HepG2 (cell line): ENCODE data around the gene DOP1B. TPM values are rescaled to one million over a fixed set of nuclear protein-coding genes. Genes with fewer than 3 reads are reported as not detected.

Experiments
- CREB1 ChIP-seq, 2 experiments: fragments of 450-650 bp in 1 of 2; IDR thresholded peaks; 2 replicates each; pipeline ENCODE4 v1.6.1; 2016 to 2017; ENCODE audit warnings: control low read depth in 1 of 2, mild to moderate bottlenecking in 1 of 2, missing compliant biosample characterization in 1 of 2, missing genetic modification characterization in 1 of 2
- DR1 ChIP-seq: sonication (generic); formaldehyde crosslinking; IDR thresholded peaks from 2 replicates; pipeline ENCODE4 v1.8.0; 2021; ENCODE audit warnings: mild to moderate bottlenecking, missing genetic modification reagents, inconsistent platforms
- EP300 ChIP-seq, 3 experiments: sonication (generic) in 1 of 3; formaldehyde crosslinking in 1 of 3; IDR thresholded peaks; 2 replicates each; pipeline versions ENCODE4 v1.5.1 to v1.6.1; 2011 to 2020; ENCODE audit warnings: low read depth in 2 of 3, low read length in 2 of 3, borderline replicate concordance in 1 of 3, improper control_type of control experiment in 1 of 3, mild to moderate bottlenecking in 1 of 3, missing genetic modification reagents in 1 of 3, moderate library complexity in 1 of 3
- GATAD1 ChIP-seq: IDR thresholded peaks from 2 replicates; pipeline ENCODE4 v1.6.1; 2016; ENCODE audit warnings: missing genetic modification reagents, missing compliant biosample characterization
- HNF4A ChIP-seq: sonication (generic); formaldehyde crosslinking; IDR thresholded peaks from 2 replicates; pipeline ENCODE4 v1.4.0; 2020; ENCODE audit warnings: missing genetic modification reagents
- LCORL ChIP-seq, 2 experiments: fragments of 450-650 bp in 1 of 2; sonication (generic) in 1 of 2; formaldehyde crosslinking in 1 of 2; IDR thresholded peaks; 2 replicates each; pipeline versions ENCODE4 v1.5.0 to v1.6.1; 2017 to 2020; ENCODE audit warnings: antibody characterized with exemption in 1 of 2, missing genetic modification reagents in 1 of 2
- MXD4 ChIP-seq: IDR thresholded peaks from 2 replicates; pipeline ENCODE4 v1.6.1; 2016; ENCODE audit warnings: mild to moderate bottlenecking, missing biosample characterization, missing genetic modification reagents
- RBM39 ChIP-seq: fragments of 200-400 bp; formaldehyde crosslinking; IDR thresholded peaks from one replicate; pipeline ENCODE4 v1.6.1; 2018; ENCODE audit warnings: antibody characterized with exemption, mild to moderate bottlenecking, low read depth, low read length; ENCODE audit not compliant: poor library complexity, severe bottlenecking
- RCOR2 ChIP-seq: IDR thresholded peaks from 2 replicates; pipeline ENCODE4 v1.6.1; 2016; ENCODE audit warnings: missing biosample characterization, missing genetic modification reagents
- SALL1 ChIP-seq: sonication (generic); formaldehyde crosslinking; IDR thresholded peaks from 2 replicates; pipeline ENCODE4 v1.8.0; 2022; ENCODE audit warnings: mild to moderate bottlenecking, missing genetic modification reagents
- THAP11 ChIP-seq: IDR thresholded peaks from 2 replicates; pipeline ENCODE4 v1.6.1; 2016; ENCODE audit warnings: missing biosample characterization, missing genetic modification reagents
- YY1 ChIP-seq: IDR thresholded peaks from 2 replicates; pipeline ENCODE4 v1.6.1; 2011; ENCODE audit warnings: low read length, low read depth, moderate library complexity, mild to moderate bottlenecking; ENCODE audit not compliant: insufficient read depth, insufficient replicate concordance
- ZNF138 ChIP-seq: sonication (generic); formaldehyde crosslinking; IDR thresholded peaks from 2 replicates; pipeline ENCODE4 v1.5.0; 2020; ENCODE audit warnings: mild to moderate bottlenecking, low read depth, missing genetic modification reagents
- ZNF431 ChIP-seq: sonication (generic); formaldehyde crosslinking; IDR thresholded peaks from 2 replicates; pipeline ENCODE4 v1.9.0; 2022; ENCODE audit warnings: missing genetic modification reagents, low read depth, mild to moderate bottlenecking, borderline replicate concordance
- ZNF775 ChIP-seq: sonication (generic); formaldehyde crosslinking; IDR thresholded peaks from 2 replicates; pipeline ENCODE4 v1.4.0; 2020; ENCODE audit warnings: missing genetic modification reagents, mild to moderate bottlenecking, moderate library complexity, borderline replicate concordance
- polyA plus RNA-seq, 8 experiments: library from polyadenylated mRNA; depleted of rRNA in 3 of 8; stranded (reverse) in 7 of 8; unstranded in 1 of 8; fragments of >200 nt; fragmentation: Illumina TruSeq in 4 of 8; extraction: Trizol in 4 of 8; gene quantifications; 2 replicates each; pipeline versions ENCODE4 v1.2.1 to v1.2.3, GENCODE V29; 2011 to 2016; ENCODE audit warnings: low read depth in 4 of 8, missing spikeins in 1 of 8, mixed read lengths in 1 of 8; ENCODE audit not compliant: insufficient read depth in 1 of 8
- total RNA-seq, 5 experiments: library from RNA; depleted of rRNA; stranded (reverse); fragments of >200 nt; fragmentation: Illumina TruSeq; extraction: Trizol; gene quantifications; 2 replicates each; pipeline ENCODE4 v1.2.3, GENCODE V29; 2016; ENCODE audit warnings: low read depth in 1 of 5
- TF ChIP-seq, protein P1 (sequence below): sonication (generic); formaldehyde crosslinking; IDR thresholded peaks from 2 replicates; pipeline ENCODE4 v1.4.0; 2020; ENCODE audit warnings: missing genetic modification reagents
- TF ChIP-seq, protein P2 (sequence below): sonication (generic); formaldehyde crosslinking; IDR thresholded peaks from 2 replicates; pipeline ENCODE4 v1.4.0; 2020; ENCODE audit warnings: missing genetic modification reagents
- TF ChIP-seq, protein P3 (sequence below): sonication (generic); formaldehyde crosslinking; IDR thresholded peaks from 2 replicates; pipeline ENCODE4 v1.4.0; 2020; ENCODE audit warnings: missing genetic modification reagents
- TF ChIP-seq, protein P4 (sequence below): sonication (generic); formaldehyde crosslinking; IDR thresholded peaks from 2 replicates; pipeline ENCODE4 v1.9.0; 2022; ENCODE audit warnings: low read depth, missing genetic modification reagents
- TF ChIP-seq, protein P5 (sequence below): IDR thresholded peaks from 2 replicates; pipeline ENCODE4 v1.6.1; 2018; ENCODE audit warnings: missing genetic modification reagents

DOP1B gene
- total and polyA plus RNA-seq, 2 of the 13 experiments (the other 11 are each of a cell fraction or from before 2014, with no cell fraction given) = 2.8 to 3.2 TPM

DNA sequence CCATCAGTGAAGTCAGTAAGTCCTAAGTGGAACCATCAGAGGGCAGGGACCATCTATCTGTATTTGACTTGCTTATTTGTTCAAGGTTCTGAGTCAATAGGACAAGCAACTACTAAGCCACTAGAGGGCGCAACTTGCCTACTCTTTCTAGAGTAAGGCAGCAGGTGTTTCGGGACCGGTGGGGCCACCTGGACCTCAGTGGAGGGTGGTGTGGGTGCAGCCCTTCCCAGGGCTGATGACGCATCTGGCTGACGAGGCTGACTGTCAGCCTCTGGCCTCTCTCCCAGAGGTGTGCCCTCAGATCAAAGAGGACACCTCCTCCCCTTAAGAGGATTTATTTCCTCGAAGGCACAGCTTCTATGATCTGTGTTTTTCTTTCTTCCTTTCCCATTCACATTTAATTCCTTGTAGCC is 15.1 kb upstream of the DOP1B start (continued):
- TF ChIP-seq, protein P1, sequence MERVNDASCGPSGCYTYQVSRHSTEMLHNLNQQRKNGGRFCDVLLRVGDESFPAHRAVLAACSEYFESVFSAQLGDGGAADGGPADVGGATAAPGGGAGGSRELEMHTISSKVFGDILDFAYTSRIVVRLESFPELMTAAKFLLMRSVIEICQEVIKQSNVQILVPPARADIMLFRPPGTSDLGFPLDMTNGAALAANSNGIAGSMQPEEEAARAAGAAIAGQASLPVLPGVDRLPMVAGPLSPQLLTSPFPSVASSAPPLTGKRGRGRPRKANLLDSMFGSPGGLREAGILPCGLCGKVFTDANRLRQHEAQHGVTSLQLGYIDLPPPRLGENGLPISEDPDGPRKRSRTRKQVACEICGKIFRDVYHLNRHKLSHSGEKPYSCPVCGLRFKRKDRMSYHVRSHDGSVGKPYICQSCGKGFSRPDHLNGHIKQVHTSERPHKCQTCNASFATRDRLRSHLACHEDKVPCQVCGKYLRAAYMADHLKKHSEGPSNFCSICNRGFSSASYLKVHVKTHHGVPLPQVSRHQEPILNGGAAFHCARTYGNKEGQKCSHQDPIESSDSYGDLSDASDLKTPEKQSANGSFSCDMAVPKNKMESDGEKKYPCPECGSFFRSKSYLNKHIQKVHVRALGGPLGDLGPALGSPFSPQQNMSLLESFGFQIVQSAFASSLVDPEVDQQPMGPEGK (CRISPR knock-in tag) = peak; percentile 74
- no peak for TF ChIP-seq ZNF138 (CRISPR knock-in tag)
- peak; percentile 38 for TF ChIP-seq CREB1 (IDR thresholded peaks at IDR 0.05)
- TF ChIP-seq CREB1 (CRISPR knock-in tag; IDR thresholded peaks at IDR 0.05) = peak; percentile 40; the same call in 1 of the 2 replicates
- TF ChIP-seq, protein P2, sequence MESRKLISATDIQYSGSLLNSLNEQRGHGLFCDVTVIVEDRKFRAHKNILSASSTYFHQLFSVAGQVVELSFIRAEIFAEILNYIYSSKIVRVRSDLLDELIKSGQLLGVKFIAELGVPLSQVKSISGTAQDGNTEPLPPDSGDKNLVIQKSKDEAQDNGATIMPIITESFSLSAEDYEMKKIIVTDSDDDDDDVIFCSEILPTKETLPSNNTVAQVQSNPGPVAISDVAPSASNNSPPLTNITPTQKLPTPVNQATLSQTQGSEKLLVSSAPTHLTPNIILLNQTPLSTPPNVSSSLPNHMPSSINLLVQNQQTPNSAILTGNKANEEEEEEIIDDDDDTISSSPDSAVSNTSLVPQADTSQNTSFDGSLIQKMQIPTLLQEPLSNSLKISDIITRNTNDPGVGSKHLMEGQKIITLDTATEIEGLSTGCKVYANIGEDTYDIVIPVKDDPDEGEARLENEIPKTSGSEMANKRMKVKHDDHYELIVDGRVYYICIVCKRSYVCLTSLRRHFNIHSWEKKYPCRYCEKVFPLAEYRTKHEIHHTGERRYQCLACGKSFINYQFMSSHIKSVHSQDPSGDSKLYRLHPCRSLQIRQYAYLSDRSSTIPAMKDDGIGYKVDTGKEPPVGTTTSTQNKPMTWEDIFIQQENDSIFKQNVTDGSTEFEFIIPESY (CRISPR knock-in tag) = 0 out of 2 replicates have a peak, but pooled peaks have one; percentile 31
- TF ChIP-seq GATAD1 (CRISPR knock-in tag) = 0 out of 2 replicates have a peak, but pooled peaks have one; percentile 26
- 0 out of 2 replicates have a peak, but pooled peaks have one; percentile 62 for TF ChIP-seq MXD4
- TF ChIP-seq, protein P3, sequence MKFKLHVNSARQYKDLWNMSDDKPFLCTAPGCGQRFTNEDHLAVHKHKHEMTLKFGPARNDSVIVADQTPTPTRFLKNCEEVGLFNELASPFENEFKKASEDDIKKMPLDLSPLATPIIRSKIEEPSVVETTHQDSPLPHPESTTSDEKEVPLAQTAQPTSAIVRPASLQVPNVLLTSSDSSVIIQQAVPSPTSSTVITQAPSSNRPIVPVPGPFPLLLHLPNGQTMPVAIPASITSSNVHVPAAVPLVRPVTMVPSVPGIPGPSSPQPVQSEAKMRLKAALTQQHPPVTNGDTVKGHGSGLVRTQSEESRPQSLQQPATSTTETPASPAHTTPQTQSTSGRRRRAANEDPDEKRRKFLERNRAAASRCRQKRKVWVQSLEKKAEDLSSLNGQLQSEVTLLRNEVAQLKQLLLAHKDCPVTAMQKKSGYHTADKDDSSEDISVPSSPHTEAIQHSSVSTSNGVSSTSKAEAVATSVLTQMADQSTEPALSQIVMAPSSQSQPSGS (CRISPR knock-in tag) = peak; percentile 37; the same call in 1 of the 2 replicates
- TF ChIP-seq, protein P4, sequence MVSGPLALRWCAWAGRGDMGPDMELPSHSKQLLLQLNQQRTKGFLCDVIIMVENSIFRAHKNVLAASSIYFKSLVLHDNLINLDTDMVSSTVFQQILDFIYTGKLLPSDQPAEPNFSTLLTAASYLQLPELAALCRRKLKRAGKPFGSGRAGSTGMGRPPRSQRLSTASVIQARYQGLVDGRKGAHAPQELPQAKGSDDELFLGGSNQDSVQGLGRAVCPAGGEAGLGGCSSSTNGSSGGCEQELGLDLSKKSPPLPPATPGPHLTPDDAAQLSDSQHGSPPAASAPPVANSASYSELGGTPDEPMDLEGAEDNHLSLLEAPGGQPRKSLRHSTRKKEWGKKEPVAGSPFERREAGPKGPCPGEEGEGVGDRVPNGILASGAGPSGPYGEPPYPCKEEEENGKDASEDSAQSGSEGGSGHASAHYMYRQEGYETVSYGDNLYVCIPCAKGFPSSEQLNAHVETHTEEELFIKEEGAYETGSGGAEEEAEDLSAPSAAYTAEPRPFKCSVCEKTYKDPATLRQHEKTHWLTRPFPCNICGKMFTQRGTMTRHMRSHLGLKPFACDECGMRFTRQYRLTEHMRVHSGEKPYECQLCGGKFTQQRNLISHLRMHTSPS (CRISPR knock-in tag) = no peak
- TF ChIP-seq DR1 (CRISPR knock-in tag) = no peak
- TF ChIP-seq, protein P5, sequence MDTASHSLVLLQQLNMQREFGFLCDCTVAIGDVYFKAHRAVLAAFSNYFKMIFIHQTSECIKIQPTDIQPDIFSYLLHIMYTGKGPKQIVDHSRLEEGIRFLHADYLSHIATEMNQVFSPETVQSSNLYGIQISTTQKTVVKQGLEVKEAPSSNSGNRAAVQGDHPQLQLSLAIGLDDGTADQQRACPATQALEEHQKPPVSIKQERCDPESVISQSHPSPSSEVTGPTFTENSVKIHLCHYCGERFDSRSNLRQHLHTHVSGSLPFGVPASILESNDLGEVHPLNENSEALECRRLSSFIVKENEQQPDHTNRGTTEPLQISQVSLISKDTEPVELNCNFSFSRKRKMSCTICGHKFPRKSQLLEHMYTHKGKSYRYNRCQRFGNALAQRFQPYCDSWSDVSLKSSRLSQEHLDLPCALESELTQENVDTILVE (CRISPR knock-in tag) = 0 out of 2 replicates have a peak, but pooled peaks have one; percentile 32
- no peak for TF ChIP-seq LCORL (IDR thresholded peaks at IDR 0.05)
- peak; percentile 58; the same call in 1 of the 2 replicates for TF ChIP-seq LCORL (CRISPR knock-in tag; IDR thresholded peaks at IDR 0.05)
- TF ChIP-seq RBM39 = no peak
- 0 out of 2 replicates have a peak, but pooled peaks have one; percentile 54 for TF ChIP-seq RCOR2
- no peak for TF ChIP-seq ZNF431 (CRISPR knock-in tag)
- peak; percentile 84; the same call in 1 of the 2 replicates for TF ChIP-seq ZNF775 (CRISPR knock-in tag)
- peak; percentile 67 for TF ChIP-seq SALL1
- peak; percentile 41; the same call in 1 of the 2 replicates for TF ChIP-seq THAP11 (CRISPR knock-in tag)
- 0 out of 2 replicates have a peak, but pooled peaks have one; percentile 33 for TF ChIP-seq HNF4A (CRISPR knock-in tag)
- TF ChIP-seq EP300 (IDR thresholded peaks at IDR 0.05; ENCODE audit: low read depth in 2 of 2, low read length in 2 of 2) = no peak
- no peak for TF ChIP-seq EP300 (CRISPR knock-in tag; IDR thresholded peaks at IDR 0.05; ENCODE audit: borderline replicate concordance)
- TF ChIP-seq YY1 = no peak
